Kidney glomerular epithelial cell (primary cell): ENCODE measurements around the gene COL1A1.

Experiments
- DNase-seq: peaks from one replicate; lab custom pipeline; 2025; lab: John Stamatoyannopoulos, UW

The COL1A1 gene

GRCh38 chr17:50213026-50214022 lies 11.9 kb upstream of the COL1A1 start:
- no peak for DNase-seq

GRCh38 chr17:50212121-50212843 lies 10.9 kb upstream of the COL1A1 start:
- DNase-seq, result no peak

- no peak for DNase-seq
Measured at GRCh38 chr17:50211249-50212120, 10.1 kb upstream of the COL1A1 start.

- DNase-seq, result peak; percentile 94
Measured at GRCh38 chr17:50210240-50211225, 9.1 kb upstream of the COL1A1 start.

- peak; percentile 54 for DNase-seq
Measured at GRCh38 chr17:50209472-50210239, 8.2 kb upstream of the COL1A1 start.

GRCh38 chr17:50209133-50209471 lies 7.7 kb upstream of the COL1A1 start:
- no peak for DNase-seq

GRCh38 chr17:50208611-50209061 lies 7.2 kb upstream of the COL1A1 start:
- no peak for DNase-seq

- no peak for DNase-seq
Measured at GRCh38 chr17:50207792-50208567, 6.5 kb upstream of the COL1A1 start.

GRCh38 chr17:50207315-50207714 lies 5.9 kb upstream of the COL1A1 start:
- no peak for DNase-seq

- DNase-seq, result no peak
Measured at GRCh38 chr17:50206604-50207293, 5.3 kb upstream of the COL1A1 start.

GRCh38 chr17:50205963-50206505 lies 4.6 kb upstream of the COL1A1 start:
- no peak for DNase-seq

- DNase-seq, result no peak
Measured at GRCh38 chr17:50205111-50205962, 3.9 kb upstream of the COL1A1 start.

- DNase-seq, result no peak
Measured at GRCh38 chr17:50204431-50204830, 3.0 kb upstream of the COL1A1 start.

GRCh38 chr17:50203604-50204345 lies 2.3 kb upstream of the COL1A1 start:
- DNase-seq, result no peak

- no peak for DNase-seq
Measured at GRCh38 chr17:50203086-50203485, 1.7 kb upstream of the COL1A1 start.

- DNase-seq, result peak; percentile 95
Measured at GRCh38 chr17:50200457-50201275, 765 bp downstream of the COL1A1 start.
